ENCODE measurements around the gene CPSF4L. TPM values are rescaled to one million over a fixed set of nuclear protein-coding genes. Genes with fewer than 3 reads are reported as not detected.

The CPSF4L gene
- total and polyA plus RNA-seq, 2 of the 13 experiments (the other 11 are each of a cell fraction or from before 2014, with no cell fraction given): 0.73 to 1.6 TPM

- TF ChIP-seq AHDC1 (CRISPR knock-in tag; IDR thresholded peaks at IDR 0.05; ENCODE audit: borderline replicate concordance) (0 out of 2 replicates have a peak, but pooled peaks have one; percentile 24), MBNL3 (CRISPR knock-in tag; conservative IDR thresholded peaks at IDR 0.05) (no peak), HCFC1 (IDR thresholded peaks at IDR 0.05; ENCODE audit: low read depth, low read length) (no peak), ZNF503 (CRISPR knock-in tag; IDR thresholded peaks at IDR 0.05) (no peak), ZNF263 (CRISPR knock-in tag; IDR thresholded peaks at IDR 0.05) (peak; percentile 92), ATF2 (CRISPR knock-in tag; IDR thresholded peaks at IDR 0.05) (no peak), DBP (CRISPR knock-in tag; IDR thresholded peaks at IDR 0.05; ENCODE audit: not compliant biosample characterization) (no peak), ZNF678 (CRISPR knock-in tag; IDR thresholded peaks at IDR 0.05) (no peak), REST (IDR thresholded peaks at IDR 0.05; ENCODE audit: borderline replicate concordance in 1 of 2, low read depth in 1 of 2, low read length in 2 of 2) (no peak), GLI4 (CRISPR knock-in tag; IDR thresholded peaks at IDR 0.05; ENCODE audit: borderline replicate concordance) (no peak), ZNF275 (CRISPR knock-in tag; IDR thresholded peaks at IDR 0.05; ENCODE audit: borderline replicate concordance) (no peak), GATAD2A (CRISPR knock-in tag; IDR thresholded peaks at IDR 0.05) (no peak; the same call in 1 of the 2 replicates), ZNF12 (CRISPR knock-in tag; IDR thresholded peaks at IDR 0.05) (no peak)
Observed at GRCh38 chr17:73232587-73233373, 28.9 kb downstream of the CPSF4L start (continued).

All from HepG2 (cell line).